Body of pancreas (tissue), 4 donors: Measurements from ENCODE around the gene IRX5.

ENCODE experiments used
- CTCF ChIP-seq, 7 experiments: fragments of 450-650 bp in 4 of 7; fragments of 200-600 bp in 3 of 7; sonication (generic) in 3 of 7; IDR thresholded peaks; one replicate each; pipeline ENCODE4 v1.5.1; 2016 to 2019; ENCODE audit warnings: antibody characterized with exemption in 7 of 7
- POLR2A ChIP-seq, 3 donors: fragments of 450-650 bp; IDR thresholded peaks; one replicate each; pipeline ENCODE4 v1.6.1; 2016; ENCODE audit warnings: antibody characterized with exemption in 3 of 3, mild to moderate bottlenecking in 2 of 3

- TF ChIP-seq POLR2A (IDR thresholded peaks at IDR 0.05) (no peak), CTCF (IDR thresholded peaks at IDR 0.05) (no peak)
These were observed 39.4 kb downstream of the IRX5 start for GRCh38 chr16:54970016-54970415.
